Measurements from ENCODE around the gene CCNY. TPM values are rescaled to one million over a fixed set of nuclear protein-coding genes. Genes with fewer than 3 reads are reported as not detected.

Gene CCNY
- total RNA-seq, 1 donor from 2014 or later, result 52.1 TPM

GRCh38 chr10:35585903-35586535 is 249.7 kb downstream of the CCNY start:
- DNase-seq, result peak; percentile 83

GRCh38 chr10:35588836-35589235 is 252.5 kb downstream of the CCNY start:
- DNase-seq, result peak; percentile 45

DNA sequence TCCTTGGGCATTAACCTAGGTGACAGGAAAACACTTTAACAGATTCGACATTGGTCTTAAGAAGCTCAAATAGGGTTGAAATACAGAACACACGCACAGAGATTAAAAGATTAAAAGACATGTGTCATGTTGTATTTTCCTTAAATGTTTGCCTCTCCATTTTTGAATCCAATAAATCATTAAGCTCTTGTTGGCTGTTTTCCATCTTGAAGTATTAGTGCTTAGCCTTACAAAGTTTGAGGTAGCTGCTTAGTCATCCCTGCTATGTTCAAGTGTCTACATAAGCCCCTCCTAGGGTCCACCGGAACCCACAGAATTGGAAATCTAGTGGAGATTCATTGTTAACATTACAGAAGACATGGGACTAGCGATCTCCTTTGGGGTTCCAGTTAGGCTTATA is 256.1 kb downstream of the CCNY start:
- DNase-seq, result no peak

GRCh38 chr10:35594115-35595079 is 258.1 kb downstream of the CCNY start:
- DNase-seq, result no peak

DNA sequence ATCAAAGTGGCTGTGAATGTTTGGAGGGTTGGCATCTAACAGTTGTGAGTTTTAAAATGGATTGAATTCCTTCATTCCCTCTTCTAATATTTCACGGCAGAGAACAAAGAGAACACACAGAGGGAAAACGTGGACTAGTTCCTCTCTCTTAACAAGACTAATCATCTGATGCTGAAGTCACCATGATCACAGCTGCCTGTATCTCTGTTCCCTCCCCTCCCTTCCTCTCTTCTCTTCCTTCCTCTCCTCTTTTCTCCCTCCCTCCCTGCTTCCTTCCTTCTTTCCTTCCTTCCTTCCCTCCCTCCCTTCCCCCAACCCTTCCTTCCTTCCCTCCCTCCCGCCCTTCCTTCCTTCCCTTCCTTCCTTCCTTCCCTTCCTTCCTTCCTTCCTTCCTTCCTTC is 258.8 kb downstream of the CCNY start:
- peak; percentile 55 for DNase-seq

GRCh38 chr10:35598379-35598778 is 262.1 kb downstream of the CCNY start:
- no peak for DNase-seq

GRCh38 chr10:35600193-35600592 is 263.9 kb downstream of the CCNY start:
- DNase-seq, result no peak

GRCh38 chr10:35605191-35605590 is 268.9 kb downstream of the CCNY start, which contains the start of gene GJD4:
Gene GJD4, plus strand, starts transcription at chr10:35605341. Its CDS starts 227 bp downstream, at chr10:35605568.
- DNase-seq, result peak; percentile 56

GRCh38 chr10:35606430-35606829 is 270.1 kb downstream of the CCNY start:
- DNase-seq, result no peak

GRCh38 chr10:35607475-35608327 is 271.4 kb downstream of the CCNY start:
- DNase-seq, result peak; percentile 33

DNA sequence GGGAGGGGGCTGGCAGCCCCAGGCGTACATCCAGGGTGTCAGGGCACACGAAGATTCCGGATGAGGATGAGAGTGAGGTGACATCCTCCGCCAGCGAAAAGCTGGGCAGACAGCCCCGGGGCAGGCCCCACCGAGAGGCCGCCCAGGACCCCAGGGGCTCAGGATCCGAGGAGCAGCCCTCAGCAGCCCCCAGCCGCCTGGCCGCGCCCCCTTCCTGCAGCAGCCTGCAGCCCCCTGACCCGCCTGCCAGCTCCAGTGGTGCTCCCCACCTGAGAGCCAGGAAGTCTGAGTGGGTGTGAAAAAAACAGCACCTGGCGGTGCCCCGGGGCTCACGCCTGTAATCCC is 272.0 kb downstream of the CCNY start:
- no peak for DNase-seq

DNA sequence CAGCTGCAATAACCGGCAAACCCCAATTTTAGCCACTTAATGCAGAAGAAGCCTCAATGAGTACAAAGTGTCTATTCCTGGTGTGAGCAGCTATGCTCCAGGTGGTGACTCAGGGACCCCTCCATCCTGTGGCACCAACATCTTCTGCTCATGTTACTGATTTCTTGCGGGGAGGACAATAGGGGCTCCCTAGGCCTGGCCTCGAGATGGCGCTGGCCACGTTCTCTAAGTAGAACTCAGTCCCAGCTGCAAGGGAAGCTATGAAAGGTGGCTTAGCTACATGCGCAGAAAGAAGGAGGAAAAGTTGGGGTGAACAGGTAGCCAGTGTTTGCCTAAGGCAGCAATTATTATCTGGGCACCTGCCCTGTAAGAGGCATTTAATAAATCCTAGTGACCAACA is 275.4 kb downstream of the CCNY start:
- DNase-seq, result no peak

DNA sequence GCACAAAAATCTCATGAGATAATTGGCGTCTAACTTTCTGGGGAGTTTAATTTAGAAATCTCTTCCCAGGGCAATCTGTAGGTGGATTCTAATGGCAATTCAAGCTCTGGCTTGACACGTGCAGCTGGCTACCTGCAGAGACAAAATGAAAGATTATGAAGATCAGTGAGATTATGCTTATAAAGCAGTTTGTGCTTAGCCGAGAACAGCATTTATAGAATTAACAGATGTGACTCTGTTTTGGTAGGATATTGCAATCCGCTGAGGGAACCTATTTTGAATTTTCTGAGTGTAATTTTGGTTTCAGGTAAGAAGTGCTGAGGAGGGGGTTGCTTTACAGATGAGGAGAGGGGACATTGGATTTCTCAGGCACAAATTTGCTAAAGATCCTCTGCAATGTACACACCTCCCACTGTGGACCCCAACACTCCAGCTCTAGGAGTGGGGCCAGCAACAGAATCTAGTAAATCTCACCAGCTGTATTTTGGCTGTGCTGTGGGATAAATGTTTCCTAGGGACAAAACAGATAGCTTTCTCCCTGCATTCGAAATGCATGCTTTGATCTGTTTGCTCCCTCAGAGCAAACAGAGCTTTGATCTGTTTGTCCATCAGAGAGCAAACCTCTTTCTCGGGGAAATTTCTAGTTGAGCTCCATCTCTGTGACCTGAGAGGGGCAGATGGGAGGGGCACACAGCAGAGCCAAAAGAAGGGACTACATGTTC is 276.2 kb downstream of the CCNY start:
- DNase-seq, result no peak

DNA sequence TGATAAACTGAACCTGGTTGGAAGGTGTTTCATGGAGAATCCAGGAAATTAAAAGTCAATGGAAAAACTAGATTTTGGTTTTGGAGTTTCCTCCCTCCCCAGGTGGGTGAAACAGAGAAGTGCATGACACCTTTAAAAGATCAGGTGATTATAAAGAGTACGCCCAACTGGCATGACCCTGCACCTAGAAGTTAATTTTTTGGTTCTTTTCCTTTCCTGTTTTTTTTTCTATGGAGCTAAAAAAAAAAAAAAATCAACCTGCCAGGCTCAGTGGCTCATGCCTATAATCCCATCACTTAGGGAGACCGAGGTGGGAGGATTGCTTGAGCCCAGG is 276.8 kb downstream of the CCNY start:
- DNase-seq, result no peak

GRCh38 chr10:35613597-35614226 is 277.4 kb downstream of the CCNY start:
- peak; percentile 63 for DNase-seq

- DNase-seq, result no peak
Measured at GRCh38 chr10:35614312-35614711, 278.0 kb downstream of the CCNY start.

Other genes with a start within 250 kb of the CCNY start
- gene CUL2, start 246.2 kb upstream of the CCNY start, total RNA-seq, result 60.4 TPM
- 67.6 TPM for gene CREM, start 209.7 kb upstream of the CCNY start, total RNA-seq